CD4-positive, CD25-positive, alpha-beta regulatory T cell (primary cell): ENCODE data around the gene HDHD5. TPM values are rescaled to one million over a fixed set of nuclear protein-coding genes. Genes with fewer than 3 reads are reported as not detected.

Source experiments
- ATAC-seq, 2 donors: fragments of 150-1000 bp; cut with Tn5 transposase; one replicate each; pipeline ENCODE4 v1.10.0; 2021; ENCODE audit warnings: low read depth in 2 of 2, moderate number of reproducible peaks in 2 of 2, moderate library complexity in 1 of 2
- DNase-seq, 3 donors: peaks; one replicate each; pipeline versions ENCODE4 v3.0.0 to v3.0.0-alpha.2; 2012 to 2022; ENCODE audit warnings: mixed read lengths in 1 of 3
- H3K27ac ChIP-seq: one replicate; pipeline ENCODE4 v1.7.0; 2013; ENCODE audit warnings: mild to moderate bottlenecking, low read length; ENCODE audit not compliant: insufficient read depth, poor library complexity, severe bottlenecking
- H3K27me3 ChIP-seq: one replicate; pipeline ENCODE4 v1.7.0; 2013; ENCODE audit warnings: low read length; ENCODE audit not compliant: control insufficient read depth, insufficient read depth
- H3K36me3 ChIP-seq: one replicate; pipeline ENCODE4 v1.7.0; 2013; ENCODE audit warnings: mild to moderate bottlenecking, low read length, moderate library complexity; ENCODE audit not compliant: control insufficient read depth, insufficient read depth
- H3K4me1 ChIP-seq: 2 replicates; pipeline ENCODE4 v1.7.0; 2013; ENCODE audit warnings: mild to moderate bottlenecking, low read length; ENCODE audit not compliant: insufficient read depth, control insufficient read depth, poor library complexity, severe bottlenecking
- H3K4me3 ChIP-seq: one replicate; pipeline ENCODE4 v1.7.0; 2013; ENCODE audit warnings: low read depth, mild to moderate bottlenecking, low read length, moderate library complexity
- H3K9me3 ChIP-seq, 2 experiments: 1 replicate in 1 of 2; 2 replicates in 1 of 2; pipeline ENCODE4 v1.7.0; 2013; ENCODE audit warnings: low read length in 2 of 2, mild to moderate bottlenecking in 1 of 2, moderate library complexity in 1 of 2; ENCODE audit not compliant: control insufficient read depth in 2 of 2
- H3K27ac Mint-ChIP-seq, 3 donors: one replicate each; pipeline ENCODE4 v1.8.0; 2020 to 2022; ENCODE audit warnings: mild to moderate bottlenecking in 3 of 3, mixed read lengths in 3 of 3, moderate library complexity in 2 of 3
- H3K27me3 Mint-ChIP-seq: one replicate; pipeline ENCODE4 v1.8.0; 2022; ENCODE audit warnings: mild to moderate bottlenecking, mixed read lengths
- H3K36me3 Mint-ChIP-seq: one replicate; pipeline ENCODE4 v1.8.0; 2020; ENCODE audit warnings: mixed read lengths
- H3K4me1 Mint-ChIP-seq, 4 donors: one replicate each; pipeline ENCODE4 v1.8.0; 2020 to 2022; ENCODE audit warnings: mixed read lengths in 4 of 4, mild to moderate bottlenecking in 1 of 4
- H3K4me3 Mint-ChIP-seq, 4 donors: one replicate each; pipeline ENCODE4 v1.8.0; 2020 to 2022; ENCODE audit warnings: mild to moderate bottlenecking in 4 of 4, mixed read lengths in 4 of 4, moderate library complexity in 3 of 4
- H3K9me3 Mint-ChIP-seq, 7 donors: one replicate each; pipeline ENCODE4 v1.8.0; 2020 to 2022; ENCODE audit warnings: mixed read lengths in 7 of 7, mild to moderate bottlenecking in 3 of 7, moderate library complexity in 2 of 7
- polyA plus RNA-seq, 4 donors: library from polyadenylated mRNA; unstranded; fragments of 300-500 nt; fragmentation: Illumina TruSeq; gene quantifications; one replicate each; pipeline ENCODE4 v1.2.3, GENCODE V29; 2021
- total RNA-seq: library from RNA; stranded (reverse); gene quantifications from one replicate; pipeline ENCODE4 v1.2.3, GENCODE V29; 2022

The HDHD5 gene
- total and polyA plus RNA-seq, 5 donors from 2014 or later: 17.7 to 46.8 (median 44.3) TPM

DNA sequence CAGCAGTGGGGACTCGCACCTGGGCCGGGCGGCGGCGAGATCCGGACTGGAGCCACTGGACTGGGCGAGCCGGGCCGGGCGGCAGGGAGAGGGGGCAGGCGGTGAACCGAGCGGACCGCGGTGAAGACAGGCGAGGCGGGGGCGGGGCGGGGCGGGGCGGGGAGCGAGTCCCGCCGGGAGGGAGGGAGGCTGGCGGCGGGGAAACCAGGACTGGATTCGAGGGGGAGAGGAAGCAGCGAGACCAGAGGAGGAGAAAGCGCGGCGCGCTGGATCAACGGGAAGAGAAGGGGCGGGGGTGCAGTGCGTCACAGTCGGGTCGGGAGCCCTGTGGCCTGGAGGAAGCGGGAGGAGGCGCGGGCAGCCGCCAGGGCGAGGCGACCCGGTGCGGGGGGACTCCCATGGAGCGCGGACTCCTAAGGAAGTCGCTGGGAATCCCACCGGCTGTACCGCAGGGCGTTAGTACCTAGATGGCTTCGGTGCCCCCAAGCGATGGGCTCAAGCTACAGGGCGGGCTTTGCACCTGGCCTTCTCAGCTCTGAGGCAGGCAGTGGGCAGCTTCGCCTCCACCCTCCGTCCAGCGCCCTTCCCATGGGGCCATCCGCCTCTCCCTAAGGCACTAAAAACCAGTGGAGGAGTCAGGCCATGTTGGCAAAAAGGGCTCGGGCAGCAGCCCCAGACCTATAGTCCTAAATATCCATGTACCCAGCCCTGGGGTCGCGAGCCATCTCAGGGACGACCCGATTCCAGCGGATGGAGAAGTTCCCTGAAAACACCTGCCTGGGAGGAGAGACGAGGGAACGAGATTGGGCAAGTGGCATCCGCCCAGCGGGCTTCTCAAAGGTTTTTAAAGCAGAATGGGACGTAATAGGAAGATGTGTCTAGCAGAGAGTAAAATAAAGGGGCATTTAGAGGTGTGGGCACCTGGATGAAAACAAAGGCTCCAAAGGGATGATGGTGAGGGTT is 37.6 kb downstream of the HDHD5 start, which contains the start of gene TMEM121B:
TSS of gene TMEM121B (minus strand) at position 128 of the 963 bp plus-strand sequence. CDS start 233 bp downstream, outside the sequence.
- H3K27me3 ChIP-seq: peaks cover 8% of the 10 kb centered on the region
- H3K27ac ChIP-seq: no peak within 1 kb of the TSS
- no peak within 1 kb of the TSS for H3K4me3 ChIP-seq
- H3K9me3 ChIP-seq: no peaks in the 10 kb centered on the region
- no peak within 1 kb of the TSS for H3K27ac Mint-ChIP-seq
- H3K4me3 Mint-ChIP-seq: peak within 1 kb of the TSS; percentile 56 to 73 (median 60)
- no peaks in the 10 kb centered on the region for H3K9me3 Mint-ChIP-seq
- ATAC-seq (no peak), DNase-seq (no peak)
- peaks cover 14 to 38% (median 24%) of the 10 kb centered on the region in 4 donors for H3K4me1 Mint-ChIP-seq
- H3K27me3 Mint-ChIP-seq: peaks cover 41% of the 10 kb centered on the region
- H3K36me3 ChIP-seq: no peaks in the 10 kb centered on the region
- peaks cover 46% of the 10 kb centered on the region for H3K4me1 ChIP-seq
- no peaks in the 10 kb centered on the region for H3K36me3 Mint-ChIP-seq

DNA sequence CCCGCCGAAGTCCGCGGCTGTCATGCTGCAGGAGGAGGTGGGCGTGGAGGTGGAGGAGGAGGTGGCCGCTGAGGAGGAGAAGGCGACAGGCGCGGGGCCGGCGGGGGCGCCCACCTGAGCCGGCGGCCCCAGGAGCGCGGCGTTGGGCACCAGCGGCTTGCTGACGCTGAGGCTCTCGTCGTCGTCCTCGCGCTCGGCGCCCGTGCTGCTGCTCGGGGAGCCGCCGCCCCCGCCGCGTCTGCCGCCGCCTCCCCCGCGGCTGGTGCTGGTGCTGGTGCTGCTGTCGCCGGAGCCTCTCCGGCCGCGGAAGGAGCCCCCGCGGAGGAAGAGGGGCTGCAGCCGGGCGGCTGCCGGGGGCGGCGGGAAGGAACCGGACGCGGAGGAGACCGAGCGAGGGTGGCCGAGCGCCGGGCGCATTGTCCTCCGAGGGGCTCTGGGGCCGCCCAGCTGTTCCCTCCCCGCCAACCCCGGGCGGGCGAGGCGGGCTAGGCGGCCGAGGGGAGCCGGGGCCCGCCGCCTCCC is 38.3 kb downstream of the HDHD5 start:
- H3K4me1 ChIP-seq: peaks cover 52% of the 10 kb centered on the region

DNA sequence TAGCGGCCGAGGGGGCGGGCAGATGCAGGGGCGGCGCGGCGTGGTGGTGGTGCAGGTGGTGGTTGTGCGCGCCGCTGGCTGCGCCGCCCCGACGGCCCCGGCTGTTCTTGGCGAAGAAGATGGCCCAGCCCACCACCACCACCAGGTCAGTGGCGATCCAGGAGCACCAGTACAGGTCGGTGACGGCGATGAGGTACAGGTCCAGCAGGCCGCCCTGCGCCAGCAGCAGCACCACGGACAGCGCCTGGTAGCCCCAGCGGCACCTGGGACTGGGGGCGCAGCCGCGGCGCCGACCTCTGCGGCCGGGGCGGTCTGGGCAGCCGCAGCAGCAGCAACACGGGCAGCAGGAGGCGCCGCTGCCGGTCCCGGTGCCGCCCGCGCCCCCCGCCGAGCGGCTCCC is 38.8 kb downstream of the HDHD5 start:
- Mint-ChIP-seq H3K27me3 (peaks cover 45% of the 10 kb centered on the region), H3K27ac (no peak overlapping the region), H3K9me3 (no peaks in the 10 kb centered on the region), H3K4me1 (peaks cover 20 to 50% (median 35%) of the 10 kb centered on the region in 4 donors), H3K36me3 (no peaks in the 10 kb centered on the region), H3K4me3 (no peak overlapping the region)
- H3K4me3 ChIP-seq: no peak overlapping the region
- no peaks in the 10 kb centered on the region for H3K36me3 ChIP-seq
- peaks cover 54% of the 10 kb centered on the region for H3K4me1 ChIP-seq
- ATAC-seq (peak; percentile 30 to 43), DNase-seq (peak in 2 of 3 donors; percentile 33 to 47)
- H3K27me3 ChIP-seq: peaks cover 8% of the 10 kb centered on the region
- no peaks in the 10 kb centered on the region for H3K9me3 ChIP-seq
- H3K27ac ChIP-seq: no peak overlapping the region

More for the DNA sequence above, 38.3 kb downstream of the HDHD5 start:
- DNase-seq (no peak), ATAC-seq (peak in 1 of 2 donors; percentile 10)
- Mint-ChIP-seq H3K36me3 (no peaks in the 10 kb centered on the region), H3K27ac (no peak overlapping the region), H3K4me1 (peaks cover 19 to 45% (median 31%) of the 10 kb centered on the region in 4 donors), H3K9me3 (no peaks in the 10 kb centered on the region), H3K27me3 (peaks cover 45% of the 10 kb centered on the region), H3K4me3 (no peak overlapping the region)
- Histone ChIP-seq H3K36me3 (no peaks in the 10 kb centered on the region), H3K27me3 (peaks cover 8% of the 10 kb centered on the region), H3K27ac (no peak overlapping the region), H3K4me3 (no peak overlapping the region), H3K9me3 (no peaks in the 10 kb centered on the region)

DNA sequence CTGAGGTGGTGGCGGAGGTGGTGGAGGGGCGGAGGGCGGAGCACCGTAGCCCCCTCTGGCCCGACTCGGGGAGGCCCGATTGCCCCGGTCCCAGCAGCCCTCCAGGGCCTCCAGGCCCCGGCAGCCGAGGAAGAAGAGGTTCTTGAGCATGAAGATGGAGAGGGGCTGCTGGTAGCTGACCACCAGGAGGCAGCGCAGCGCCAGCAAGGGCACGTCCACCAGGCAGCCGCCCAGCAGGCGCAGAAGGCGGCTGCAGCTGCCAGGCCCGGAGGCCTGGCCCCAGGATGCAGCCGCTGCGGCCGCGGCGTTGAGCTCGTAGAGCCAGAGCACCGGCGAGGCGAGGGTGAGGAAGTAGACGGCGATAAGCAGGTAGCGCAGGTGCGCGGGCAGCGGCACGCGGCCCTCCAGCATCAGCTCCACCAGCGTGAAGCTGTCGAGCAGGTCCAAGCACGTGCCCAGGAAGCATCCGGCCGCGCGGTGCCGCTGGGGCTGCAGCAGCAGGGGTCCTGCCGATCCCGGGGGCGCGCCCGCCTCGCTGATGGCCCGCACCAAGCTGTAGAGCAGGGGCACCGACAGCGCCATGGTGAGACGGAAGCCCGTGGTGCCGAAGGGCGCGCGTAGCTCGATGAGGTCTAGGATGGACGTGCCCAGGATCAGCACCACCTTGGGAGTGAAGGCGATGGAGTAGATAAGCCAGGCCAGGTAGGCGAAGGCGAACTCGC is 39.4 kb downstream of the HDHD5 start:
- peak overlapping the region in 1 of 3 donors; percentile 56 for H3K27ac Mint-ChIP-seq
- peak overlapping the region in 1 of 4 donors; percentile 77 for H3K4me3 Mint-ChIP-seq

DNA sequence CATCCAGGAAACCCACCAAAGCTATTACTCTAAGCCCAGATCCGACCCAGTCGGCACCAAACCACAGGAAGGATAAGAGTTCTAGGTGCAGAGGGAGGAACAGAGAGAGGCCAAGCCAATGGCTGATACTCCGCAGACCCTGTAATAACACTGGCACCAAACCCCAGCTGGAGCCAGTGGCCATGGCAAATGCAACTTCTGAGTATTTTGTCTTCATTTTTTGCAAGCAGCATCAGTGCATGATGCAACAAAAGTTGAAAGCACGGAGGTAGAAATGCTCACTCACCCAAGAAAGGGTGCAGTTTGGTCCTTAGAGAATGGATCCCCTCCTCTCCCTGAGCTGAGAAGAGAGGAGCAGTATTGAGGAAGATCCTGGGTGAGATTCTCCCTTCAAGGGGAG is 40.7 kb downstream of the HDHD5 start:
- ATAC-seq (no peak), DNase-seq (no peak)
- H3K27ac Mint-ChIP-seq: peak overlapping the region; percentile 76 to 84 (median 77)
- Histone ChIP-seq H3K36me3 (no peaks in the 10 kb centered on the region), H3K4me3 (peak overlapping the region; percentile 58), H3K27ac (no peak overlapping the region), H3K4me1 (peaks cover 54% of the 10 kb centered on the region), H3K27me3 (peaks cover 8% of the 10 kb centered on the region), H3K9me3 (no peaks in the 10 kb centered on the region)
- H3K27me3 Mint-ChIP-seq: peaks cover 32% of the 10 kb centered on the region
- H3K36me3 Mint-ChIP-seq: no peaks in the 10 kb centered on the region
- no peaks in the 10 kb centered on the region for H3K9me3 Mint-ChIP-seq
- H3K4me1 Mint-ChIP-seq: peaks cover 20 to 63% (median 39%) of the 10 kb centered on the region in 4 donors
- H3K4me3 Mint-ChIP-seq: peak overlapping the region; percentile 73 to 90 (median 81)

More for the DNA sequence above, 39.4 kb downstream of the HDHD5 start:
- H3K4me1 Mint-ChIP-seq: peaks cover 20 to 55% (median 38%) of the 10 kb centered on the region in 4 donors
- H3K27me3 ChIP-seq: peaks cover 8% of the 10 kb centered on the region
- no peaks in the 10 kb centered on the region for H3K36me3 Mint-ChIP-seq
- no peak overlapping the region for H3K27ac ChIP-seq
- no peaks in the 10 kb centered on the region for H3K9me3 Mint-ChIP-seq
- H3K4me1 ChIP-seq: peaks cover 54% of the 10 kb centered on the region
- no peaks in the 10 kb centered on the region for H3K9me3 ChIP-seq
- peaks cover 40% of the 10 kb centered on the region for H3K27me3 Mint-ChIP-seq
- no peak overlapping the region for H3K4me3 ChIP-seq
- no peak for ATAC-seq
- no peaks in the 10 kb centered on the region for H3K36me3 ChIP-seq
- no peak for DNase-seq

DNA sequence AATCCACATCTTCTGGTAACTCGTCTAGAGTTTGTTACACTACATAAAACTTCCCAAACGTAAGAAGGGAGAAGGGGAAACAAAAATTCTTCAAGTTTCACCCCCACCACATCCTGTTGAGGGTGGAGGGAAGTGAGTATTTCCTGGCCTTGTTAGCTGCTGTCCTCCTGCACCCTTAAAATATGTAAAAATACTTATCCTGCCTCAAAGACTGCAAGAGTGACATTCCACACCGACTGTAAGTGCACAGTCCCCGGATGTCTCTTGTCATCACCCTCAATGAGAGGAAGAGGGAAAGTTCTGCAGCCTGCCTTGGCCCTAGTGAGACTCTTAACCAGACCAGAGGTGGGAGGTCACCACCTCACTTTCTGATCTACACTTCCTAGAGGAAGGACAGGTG is 41.2 kb downstream of the HDHD5 start:
- no peaks in the 10 kb centered on the region for H3K9me3 Mint-ChIP-seq
- ATAC-seq (peak in 1 of 2 donors; percentile 18), DNase-seq (peak in 1 of 3 donors; percentile 48)
- peaks cover 54% of the 10 kb centered on the region for H3K4me1 ChIP-seq
- no peaks in the 10 kb centered on the region for H3K9me3 ChIP-seq
- peak overlapping the region; percentile 58 for H3K4me3 ChIP-seq
- H3K27ac ChIP-seq: no peak overlapping the region
- no peaks in the 10 kb centered on the region for H3K36me3 Mint-ChIP-seq
- peaks cover 20 to 65% (median 42%) of the 10 kb centered on the region in 4 donors for H3K4me1 Mint-ChIP-seq
- H3K4me3 Mint-ChIP-seq: peak overlapping the region; percentile 73 to 90 (median 81)
- H3K27me3 ChIP-seq: peaks cover 8% of the 10 kb centered on the region
- H3K36me3 ChIP-seq: no peaks in the 10 kb centered on the region
- H3K27me3 Mint-ChIP-seq: peaks cover 31% of the 10 kb centered on the region
- H3K27ac Mint-ChIP-seq: peak overlapping the region; percentile 77 to 84 (median 80)

DNA sequence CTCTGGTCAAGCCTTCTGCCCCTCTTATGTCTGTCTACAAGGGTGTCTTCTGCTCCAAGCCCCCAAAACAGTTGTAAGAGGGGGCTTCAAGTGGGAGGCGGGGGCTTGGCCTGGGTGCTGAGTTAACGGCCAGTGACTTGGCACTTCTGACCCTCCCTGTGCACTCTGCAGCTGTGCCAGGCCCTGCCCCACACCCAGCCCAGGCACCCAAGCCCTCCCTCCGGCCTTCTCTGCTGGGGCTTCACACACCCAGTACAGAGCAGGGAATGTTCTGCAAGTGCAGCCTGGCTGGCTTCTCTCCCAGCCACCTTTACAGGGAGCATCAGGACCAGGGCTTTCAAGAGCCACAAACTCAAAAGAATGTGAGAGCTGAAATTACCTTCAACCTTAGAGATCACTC is 41.7 kb downstream of the HDHD5 start:
- H3K36me3 Mint-ChIP-seq: peaks cover 3% of the 10 kb centered on the region
- Histone ChIP-seq H3K4me3 (peak overlapping the region; percentile 58), H3K27me3 (peaks cover 7% of the 10 kb centered on the region), H3K9me3 (no peaks in the 10 kb centered on the region), H3K27ac (no peak overlapping the region), H3K4me1 (peaks cover 54% of the 10 kb centered on the region), H3K36me3 (no peaks in the 10 kb centered on the region)
- H3K27ac Mint-ChIP-seq: peak overlapping the region; percentile 77 to 84 (median 80)
- H3K27me3 Mint-ChIP-seq: peaks cover 26% of the 10 kb centered on the region
- peak overlapping the region; percentile 73 to 90 (median 81) for H3K4me3 Mint-ChIP-seq
- ATAC-seq (no peak), DNase-seq (no peak)
- H3K4me1 Mint-ChIP-seq: peaks cover 20 to 68% (median 45%) of the 10 kb centered on the region in 4 donors
- no peaks in the 10 kb centered on the region for H3K9me3 Mint-ChIP-seq
